Measurements from ENCODE around the gene NPIPB12.
"Not testable (repeated sequence)": the region's sequence is repeated elsewhere in the genome, so short reads cannot be mapped to it uniquely, and the experiment has no call there.

The NPIPB12 gene

GRCh38 chr16:29506308-29506707 lies at the start of gene NPIPB12:
NPIPB12 (minus strand) TSS chr16:29506408.
- not testable (repeated sequence) for DNase-seq (ENCODE audit: low read depth, low spot score)

DNA sequence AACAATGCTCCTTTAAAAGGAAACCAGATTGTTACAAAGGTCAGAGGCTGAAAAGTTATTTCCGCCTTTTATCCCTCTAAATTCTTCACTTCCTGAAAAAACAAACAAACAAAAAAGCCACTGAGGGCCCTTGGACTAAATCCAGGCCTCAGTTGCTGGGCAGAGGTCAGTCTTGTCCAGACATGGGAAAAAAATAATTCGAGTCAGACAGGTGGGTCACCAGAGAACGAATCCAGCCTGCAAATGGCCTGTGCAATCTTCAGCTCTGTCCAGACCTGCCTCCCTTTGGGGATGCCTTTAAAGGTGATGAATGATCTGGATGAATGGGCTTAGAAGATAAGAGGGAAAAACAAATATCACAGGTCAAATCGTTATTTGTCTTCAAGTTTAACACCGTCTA lies 15.3 kb upstream of the NPIPB12 start:
- not testable (repeated sequence) for DNase-seq (ENCODE audit: low read depth, low spot score)

DNA sequence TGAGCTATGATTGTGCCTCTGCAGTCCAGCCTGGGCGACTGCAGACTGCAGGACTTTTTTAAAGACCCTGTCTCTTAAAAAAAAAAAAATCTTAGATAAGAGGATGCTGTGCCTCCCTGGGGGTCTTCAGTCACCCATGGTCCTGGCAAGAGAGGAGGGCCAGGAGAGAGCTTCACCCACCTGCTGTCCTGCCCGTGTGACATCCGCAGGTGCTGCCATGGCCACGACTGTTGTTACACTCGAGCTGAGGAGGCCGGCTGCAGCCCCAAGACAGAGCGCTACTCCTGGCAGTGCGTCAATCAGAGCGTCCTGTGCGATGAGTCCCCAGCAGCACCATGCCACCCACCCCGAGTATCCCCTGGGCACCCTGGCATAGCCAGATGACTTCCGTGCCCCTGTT lies 23.9 kb downstream of the NPIPB12 start:
- DNase-seq (ENCODE audit: low read depth, low spot score), result not testable (repeated sequence)

- not testable (repeated sequence) for DNase-seq (ENCODE audit: low read depth, low spot score)
Measured at GRCh38 chr16:29472065-29472464, 34.1 kb downstream of the NPIPB12 start.

DNA sequence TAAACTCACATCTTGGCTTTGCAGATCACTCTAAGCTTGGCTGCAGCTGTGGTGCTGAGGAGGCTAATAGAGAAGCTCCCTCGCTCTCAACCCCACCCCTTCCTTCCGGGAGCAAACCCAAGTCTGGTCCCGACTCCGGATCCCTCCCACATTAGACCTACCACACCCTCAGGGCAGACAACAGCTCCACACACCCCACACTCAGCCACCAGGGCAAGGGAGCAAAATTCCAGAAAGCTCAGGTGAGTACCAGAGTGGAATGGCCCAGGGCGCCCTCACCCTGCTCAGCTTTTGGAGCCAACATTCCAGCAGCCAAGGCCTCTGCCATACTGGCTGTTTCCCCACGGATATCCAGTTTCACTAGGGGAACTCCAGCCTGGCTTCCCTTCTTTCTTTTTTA lies 36.5 kb downstream of the NPIPB12 start:
- not testable (repeated sequence) for DNase-seq (ENCODE audit: low read depth, low spot score)

DNA sequence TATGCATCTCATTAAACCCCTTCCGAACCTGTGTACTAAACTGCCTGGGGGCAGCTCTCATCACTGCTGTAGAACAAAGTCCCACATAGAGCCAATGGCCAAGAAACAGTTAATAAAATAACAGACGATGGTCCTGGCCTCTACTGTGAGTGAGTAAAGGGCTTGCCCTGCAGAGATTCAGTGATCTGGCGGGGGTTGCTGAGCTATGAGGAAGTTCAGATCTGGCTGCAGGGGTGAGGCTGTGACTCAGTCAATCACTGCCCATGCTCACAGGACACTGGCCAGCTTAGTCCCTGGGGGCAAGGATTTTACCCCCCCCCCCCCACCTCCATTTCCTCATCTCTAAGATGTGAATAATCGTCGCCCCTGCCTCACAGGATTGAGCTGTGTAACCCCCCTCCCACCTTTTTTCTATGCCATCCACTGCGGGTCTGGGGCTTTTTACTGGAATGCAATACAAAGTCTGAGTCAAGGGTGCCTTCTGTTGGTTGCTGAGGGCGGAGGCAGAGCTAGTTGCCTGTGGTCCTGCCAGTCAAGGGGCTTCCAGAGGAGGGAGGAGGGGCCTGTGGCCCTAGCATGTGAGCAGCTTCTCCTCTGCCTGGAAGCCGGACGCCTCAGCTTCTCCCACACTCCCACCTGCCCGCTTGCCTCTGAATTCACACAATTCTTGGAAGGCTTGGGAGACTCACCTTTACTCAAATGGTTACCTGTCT lies 38.4 kb downstream of the NPIPB12 start:
- not testable (repeated sequence) for DNase-seq (ENCODE audit: low read depth, low spot score)

- DNase-seq (ENCODE audit: low read depth, low spot score), result not testable (repeated sequence)
Measured at GRCh38 chr16:29466904-29467303, 39.3 kb downstream of the NPIPB12 start.

DNA sequence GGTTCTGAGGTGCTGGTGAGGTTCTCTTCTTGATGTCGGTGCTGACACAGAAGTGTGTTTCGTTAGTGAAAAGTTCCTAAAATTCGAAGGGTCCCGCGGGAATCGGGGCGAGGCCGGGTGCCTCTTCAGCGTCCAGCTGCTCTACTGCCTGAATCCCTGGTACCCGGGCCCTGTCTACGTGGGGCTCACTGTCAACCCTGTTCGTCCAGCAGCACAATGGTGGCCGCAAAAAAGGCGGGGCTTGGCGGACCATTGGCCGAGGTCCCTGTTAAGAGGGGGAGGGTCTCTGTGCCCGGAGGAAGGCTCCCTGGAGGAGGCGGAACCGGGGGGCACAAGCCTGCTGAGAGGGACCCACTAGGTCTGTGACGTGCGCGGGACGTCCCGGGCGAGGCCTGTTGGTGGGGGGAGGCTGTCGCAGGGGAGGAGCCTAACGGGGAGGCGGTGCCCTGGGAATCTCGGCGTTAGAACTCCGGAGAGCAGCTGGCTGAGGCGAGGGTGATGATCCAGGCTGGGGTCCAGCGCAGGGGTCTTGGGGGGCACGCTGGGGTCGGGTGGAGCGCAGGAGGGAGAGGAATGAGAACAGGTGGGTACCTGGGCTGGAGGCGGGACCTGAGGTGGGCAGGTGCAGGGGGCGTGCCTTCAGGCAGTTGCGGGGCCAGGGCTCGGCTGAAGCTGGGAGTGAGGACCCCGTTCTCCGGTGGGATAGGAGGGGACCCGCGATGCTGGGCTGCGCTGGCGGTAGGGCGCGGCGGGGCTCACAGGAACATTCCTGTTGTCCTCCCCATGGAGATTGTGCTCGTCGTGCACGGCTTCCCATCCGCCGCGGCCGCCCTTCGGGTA lies 40.0 kb downstream of the NPIPB12 start:
- not testable (repeated sequence) for DNase-seq (ENCODE audit: low read depth, low spot score)

- DNase-seq (ENCODE audit: low read depth, low spot score), result not testable (repeated sequence)
Measured at GRCh38 chr16:29460647-29461030, 45.6 kb downstream of the NPIPB12 start.

- DNase-seq (ENCODE audit: low read depth, low spot score), result not testable (repeated sequence)
Measured at GRCh38 chr16:29459706-29460646, 46.2 kb downstream of the NPIPB12 start, which contains the start of gene SULT1A4. SULT1A4 (plus strand) TSS chr16:29459913; CDS start chr16:29461386, 1,473 bp downstream.

GRCh38 chr16:29457660-29458059 lies 48.5 kb downstream of the NPIPB12 start:
- DNase-seq (ENCODE audit: low read depth, low spot score), result not testable (repeated sequence)

GRCh38 chr16:29454828-29455227 lies 51.4 kb downstream of the NPIPB12 start:
- not testable (repeated sequence) for DNase-seq (ENCODE audit: low read depth, low spot score)

GRCh38 chr16:29454269-29454668 lies 51.9 kb downstream of the NPIPB12 start, which contains the start of the genes BOLA2 and SLX1B:
BOLA2 (minus strand) TSS chr16:29454351; CDS start chr16:29454253, 98 bp downstream.
SLX1B (plus strand) TSS chr16:29454533.
- not testable (repeated sequence) for DNase-seq (ENCODE audit: low read depth, low spot score)

- DNase-seq (ENCODE audit: low read depth, low spot score), result not testable (repeated sequence)
Measured at GRCh38 chr16:29453754-29454153, 52.5 kb downstream of the NPIPB12 start.
